AG09319 (cell line): ENCODE measurements around the gene FZR1.

Source experiments
- DNase-seq: peaks from one replicate; pipeline ENCODE4 v3.0.0-alpha.2; 2010; ENCODE audit warnings: low read depth; ENCODE audit errors: extremely low read depth
- CTCF ChIP-seq: IDR thresholded peaks from 2 replicates; pipeline ENCODE4 v1.5.1; 2011; ENCODE audit warnings: low read depth, mild to moderate bottlenecking, inconsistent platforms, low read length, moderate library complexity

Gene FZR1

GRCh38 chr19:3493651-3494050 lies 12.5 kb upstream of the FZR1 start:
- TF ChIP-seq CTCF: no peak
- DNase-seq: no peak

GRCh38 chr19:3494051-3494450 lies 12.1 kb upstream of the FZR1 start:
- no peak for TF ChIP-seq CTCF
- no peak for DNase-seq

GRCh38 chr19:3494559-3494958 lies 11.6 kb upstream of the FZR1 start:
- no peak for TF ChIP-seq CTCF
- no peak for DNase-seq

- TF ChIP-seq CTCF: no peak
- DNase-seq: no peak
Observed at GRCh38 chr19:3496392-3497273, 9.5 kb upstream of the FZR1 start.

GRCh38 chr19:3497757-3498520 lies 8.2 kb upstream of the FZR1 start:
- TF ChIP-seq CTCF: no peak

GRCh38 chr19:3499738-3500428 lies 6.2 kb upstream of the FZR1 start:
- TF ChIP-seq CTCF: no peak
- no peak for DNase-seq

More at GRCh38 chr19:3497757-3498520, 8.2 kb upstream of the FZR1 start:
- DNase-seq: no peak
